GM23338 (cell line): Measurements from ENCODE around the gene MAP3K10.

ENCODE experiments used
- CREB1 ChIP-seq: fragments of 250-450 bp; sonication (Bioruptor Pico); IDR thresholded peaks from 2 replicates; pipeline ENCODE4 v1.5.0; 2020; ENCODE audit warnings: low read depth, mild to moderate bottlenecking, moderate library complexity
- CTCF ChIP-seq, 2 experiments: fragments of 200-600 bp in 1 of 2; sonication (generic) in 1 of 2; conservative IDR thresholded peaks; 2 replicates each; pipeline versions ENCODE4 v1.5.1 to v1.6.1; 2016 to 2017; ENCODE audit warnings: antibody characterized with exemption in 2 of 2, low read depth in 2 of 2, mild to moderate bottlenecking in 2 of 2, moderate library complexity in 1 of 2
- ETS1 ChIP-seq: IDR thresholded peaks from 2 replicates; pipeline ENCODE4 v1.6.1; 2016; ENCODE audit warnings: antibody characterized with exemption
- EZH2 ChIP-seq: fragments of 200-600 bp; sonication (generic); IDR thresholded peaks from one replicate; pipeline ENCODE4 v1.8.0; 2017; ENCODE audit warnings: antibody characterized with exemption, mild to moderate bottlenecking, low read depth; ENCODE audit not compliant: unreplicated experiment
- EZH2phosphoT487 ChIP-seq: fragments of 200-600 bp; sonication (generic); IDR thresholded peaks from one replicate; pipeline ENCODE4 v1.8.1; 2018; ENCODE audit warnings: antibody characterized with exemption; ENCODE audit not compliant: unreplicated experiment
- JUNB ChIP-seq: IDR thresholded peaks from one replicate; pipeline ENCODE4 v1.6.1; 2016; ENCODE audit warnings: antibody characterized with exemption; ENCODE audit not compliant: unreplicated experiment
- POLR2AphosphoS5 ChIP-seq: IDR thresholded peaks from 2 replicates; pipeline ENCODE4 v1.6.1; 2016; ENCODE audit warnings: antibody characterized with exemption, low read depth
- REST ChIP-seq: IDR thresholded peaks from one replicate; pipeline ENCODE4 v1.6.1; 2018; ENCODE audit warnings: antibody characterized with exemption; ENCODE audit not compliant: unreplicated experiment
- ZNF462 ChIP-seq: fragments of 250-450 bp; sonication (Bioruptor Pico); IDR thresholded peaks from 2 replicates; pipeline ENCODE4 v1.5.0; 2020; ENCODE audit warnings: mild to moderate bottlenecking, moderate library complexity

GRCh38 chr19:40255619-40256166, 64.5 kb downstream of the MAP3K10 start:
- TF ChIP-seq CTCF (conservative IDR thresholded peaks at IDR 0.05; ENCODE audit: low read depth in 2 of 2) = no peak
- TF ChIP-seq ETS1 = no peak
- TF ChIP-seq CREB1 (CRISPR knock-in tag) = no peak
- no peak for TF ChIP-seq EZH2phosphoT487
- TF ChIP-seq REST = no peak
- no peak for TF ChIP-seq EZH2
- no peak for TF ChIP-seq POLR2AphosphoS5
- no peak for TF ChIP-seq ZNF462 (CRISPR knock-in tag)
- no peak for TF ChIP-seq JUNB
